HG03342 (cell line): ENCODE measurements around the gene SLC46A3.
A peak's percentile ranks its signal among the peaks of the same experiment; 100 is the strongest.
"Not testable (repeated sequence)": the region's sequence is repeated elsewhere in the genome, so short reads cannot be mapped to it uniquely, and the experiment has no call there.

Source experiments
- ATAC-seq: cut with Tn5 transposase; IDR thresholded peaks from one replicate; pipeline ENCODE4 v1.9.1; 2021; ENCODE audit warnings: mild to moderate bottlenecking, moderate library complexity; ENCODE audit not compliant: unreplicated experiment

SLC46A3 gene, protein sequence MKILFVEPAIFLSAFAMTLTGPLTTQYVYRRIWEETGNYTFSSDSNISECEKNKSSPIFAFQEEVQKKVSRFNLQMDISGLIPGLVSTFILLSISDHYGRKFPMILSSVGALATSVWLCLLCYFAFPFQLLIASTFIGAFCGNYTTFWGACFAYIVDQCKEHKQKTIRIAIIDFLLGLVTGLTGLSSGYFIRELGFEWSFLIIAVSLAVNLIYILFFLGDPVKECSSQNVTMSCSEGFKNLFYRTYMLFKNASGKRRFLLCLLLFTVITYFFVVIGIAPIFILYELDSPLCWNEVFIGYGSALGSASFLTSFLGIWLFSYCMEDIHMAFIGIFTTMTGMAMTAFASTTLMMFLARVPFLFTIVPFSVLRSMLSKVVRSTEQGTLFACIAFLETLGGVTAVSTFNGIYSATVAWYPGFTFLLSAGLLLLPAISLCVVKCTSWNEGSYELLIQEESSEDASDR

DNA sequence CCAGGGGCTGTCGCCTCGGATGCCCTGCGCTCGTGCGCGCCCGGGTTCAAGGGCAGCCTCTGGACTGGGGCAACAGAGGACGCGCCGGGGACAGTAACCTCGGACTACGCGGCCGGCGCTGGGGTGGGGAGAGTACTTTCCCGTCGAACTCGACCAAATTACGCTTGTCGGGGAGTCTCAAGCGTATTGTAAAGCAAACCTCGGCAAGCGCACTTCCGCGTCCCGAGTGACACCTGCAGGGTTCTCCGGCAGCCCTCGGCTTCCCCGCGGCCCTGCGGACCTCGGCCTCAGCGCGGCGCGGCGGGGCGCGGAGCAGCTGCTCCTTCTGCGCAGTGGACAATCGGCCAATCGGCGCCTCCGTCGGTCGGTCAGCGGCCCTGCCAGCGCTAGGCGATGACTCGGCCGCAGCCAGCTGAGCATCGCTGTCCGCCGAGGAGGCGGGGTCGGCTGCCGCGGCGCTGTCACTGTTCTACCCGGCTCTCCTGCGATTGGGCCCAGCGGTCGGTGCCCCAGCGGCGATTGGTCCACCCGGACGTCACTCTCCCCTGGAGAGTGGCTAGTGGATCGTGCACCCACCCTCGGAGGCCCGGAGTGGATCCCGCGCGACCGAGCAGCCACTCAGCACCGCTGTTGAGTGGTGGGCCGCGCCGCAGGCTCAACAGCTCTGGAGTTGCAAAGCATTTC, at the start of gene SLC46A3:
Gene SLC46A3 (minus strand): TSS at position 428 of the 684 bp plus-strand sequence. CDS start 972 bp downstream, outside the sequence.
- ATAC-seq: peak; percentile 99

DNA sequence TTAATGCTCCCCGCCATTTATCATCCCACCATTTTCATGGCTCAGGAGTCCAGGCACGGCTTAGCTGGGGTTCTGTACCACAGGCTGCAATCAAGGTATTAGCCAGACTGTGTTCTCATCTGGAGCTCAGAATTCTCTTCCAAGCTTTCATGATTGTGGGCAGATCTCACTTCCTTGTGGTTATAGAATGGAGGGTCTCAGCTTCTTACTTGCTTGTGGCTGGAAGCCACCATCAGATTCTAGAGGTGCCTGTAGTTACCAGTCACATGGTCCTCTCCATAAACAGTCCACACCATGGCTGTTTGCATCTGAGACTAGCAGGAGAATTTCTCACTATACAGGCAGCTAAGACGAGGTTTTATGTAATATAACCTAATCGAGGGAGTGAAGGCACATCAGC, 45.1 kb upstream of the SLC46A3 start:
- ATAC-seq: no peak

GRCh38 chr13:28761586-28761985, 42.8 kb upstream of the SLC46A3 start:
- ATAC-seq: no peak

DNA sequence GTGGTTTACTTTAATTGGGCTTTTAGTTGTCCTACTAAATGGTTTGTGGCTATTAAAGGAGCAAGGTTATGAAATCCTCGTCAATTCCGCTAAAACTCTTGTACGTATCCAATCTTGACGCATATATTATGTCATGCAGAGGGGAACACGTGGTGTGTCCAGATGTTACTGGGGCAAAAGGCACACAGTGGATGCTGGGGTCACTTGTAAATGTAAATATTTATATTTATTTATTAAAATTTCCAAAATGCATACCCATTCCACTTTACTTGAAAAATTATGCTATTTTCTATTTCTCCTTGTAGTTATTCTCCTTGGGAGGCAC, 36.7 kb upstream of the SLC46A3 start:
- ATAC-seq: no peak

DNA sequence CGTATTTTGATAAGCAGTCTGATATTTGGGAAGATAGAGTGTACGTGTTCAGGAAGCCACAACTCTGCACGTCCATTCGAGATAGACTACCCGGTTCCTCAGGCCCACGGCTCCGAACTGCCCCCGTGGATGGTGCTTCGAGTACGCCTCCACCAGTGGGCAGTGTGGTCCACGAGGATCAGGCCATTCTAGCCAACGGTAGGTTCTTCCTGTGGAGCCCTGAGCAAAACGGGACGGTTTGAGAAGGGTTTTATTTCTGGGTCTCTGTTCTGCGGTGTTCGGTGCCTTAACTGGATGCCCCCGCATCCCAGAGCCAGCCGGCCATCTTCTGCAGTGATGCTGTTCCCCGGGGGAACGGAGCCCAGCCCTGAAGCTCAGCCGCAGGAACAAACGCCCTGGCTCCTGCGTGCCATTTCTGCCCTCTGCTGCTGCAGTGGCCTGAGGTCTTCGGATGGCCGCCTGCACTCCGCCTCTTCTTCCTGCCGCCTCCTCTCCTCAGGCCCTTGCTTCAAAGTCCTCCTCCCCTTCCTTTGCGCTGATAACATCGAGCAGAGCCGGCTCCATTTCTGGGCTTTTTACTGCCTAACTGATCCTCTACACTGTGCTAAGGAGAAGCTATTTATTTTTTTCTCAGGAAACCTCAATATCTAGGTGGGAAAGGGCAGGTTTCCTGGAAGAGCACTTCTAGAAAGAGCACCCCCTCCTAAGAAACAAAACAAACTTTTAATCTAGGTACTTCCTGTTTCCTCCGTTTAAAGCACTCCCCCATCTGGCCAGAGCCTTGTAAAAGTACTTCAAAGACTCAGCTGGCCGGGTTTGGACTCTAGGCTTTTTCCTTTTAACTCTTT, 36.2 kb upstream of the SLC46A3 start:
- no peak for ATAC-seq

DNA sequence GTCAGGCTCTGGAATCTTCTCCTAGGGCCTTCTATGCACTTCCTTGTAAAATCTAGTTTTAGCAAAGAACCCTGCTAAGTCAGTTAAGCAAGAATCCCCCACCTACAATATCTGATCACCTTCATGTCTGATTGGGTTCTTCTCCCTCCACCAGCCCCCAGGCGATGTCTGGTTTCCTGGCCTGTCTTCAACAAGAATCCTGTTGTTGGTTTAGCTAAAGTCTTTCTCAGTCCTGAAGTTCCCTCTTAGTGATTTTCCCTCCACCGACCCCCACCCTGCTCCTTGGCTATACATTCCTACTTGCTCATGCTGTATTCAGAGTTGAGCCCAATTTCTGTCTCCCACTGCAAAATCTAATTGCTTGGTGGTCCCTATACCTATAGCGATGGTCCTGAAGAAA, 35.2 kb upstream of the SLC46A3 start:
- ATAC-seq: no peak

GRCh38 chr13:28753208-28753892, 34.6 kb upstream of the SLC46A3 start:
- no peak for ATAC-seq

GRCh38 chr13:28751175-28751960, 32.6 kb upstream of the SLC46A3 start:
- ATAC-seq: no peak

DNA sequence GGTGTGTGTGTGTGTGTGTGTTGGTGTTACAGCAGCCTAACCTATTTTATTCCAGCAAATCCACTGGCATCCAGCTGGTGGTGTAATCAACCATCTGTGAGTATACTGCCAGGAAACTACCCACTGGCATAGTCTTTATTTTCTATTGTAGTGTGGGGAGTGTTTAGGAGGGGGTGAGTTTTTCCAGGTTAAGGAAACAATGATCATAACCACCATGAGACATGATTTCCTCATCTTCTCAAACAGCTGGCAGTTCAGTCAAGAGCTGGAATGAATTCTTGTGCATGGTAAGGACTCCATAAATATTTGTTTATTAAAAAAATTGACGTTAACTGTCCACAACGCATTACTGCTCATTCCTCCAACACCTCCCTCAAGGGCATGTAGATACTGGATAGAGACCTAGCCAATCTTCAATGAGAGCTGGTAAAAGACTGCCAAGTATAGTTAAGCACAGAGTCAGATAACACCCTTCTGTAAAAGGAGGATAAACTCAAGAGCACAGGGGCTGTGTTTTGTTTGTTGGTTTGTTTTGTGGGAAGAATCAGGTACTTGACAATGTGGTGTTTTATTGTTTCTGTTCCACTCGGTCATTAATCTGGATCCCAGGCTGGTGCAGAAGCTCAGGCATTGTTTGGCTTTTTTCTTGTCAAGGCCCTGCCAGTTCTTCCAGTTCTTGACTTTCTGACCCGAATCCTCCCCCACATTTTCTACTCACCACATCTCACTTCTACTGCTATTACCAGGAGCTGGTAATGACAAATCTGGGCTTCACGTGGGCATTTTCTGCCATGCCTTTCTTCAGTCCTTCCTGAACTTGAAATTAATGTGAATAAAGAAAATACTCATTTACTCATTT, 31.6 kb upstream of the SLC46A3 start:
- no peak for ATAC-seq

DNA sequence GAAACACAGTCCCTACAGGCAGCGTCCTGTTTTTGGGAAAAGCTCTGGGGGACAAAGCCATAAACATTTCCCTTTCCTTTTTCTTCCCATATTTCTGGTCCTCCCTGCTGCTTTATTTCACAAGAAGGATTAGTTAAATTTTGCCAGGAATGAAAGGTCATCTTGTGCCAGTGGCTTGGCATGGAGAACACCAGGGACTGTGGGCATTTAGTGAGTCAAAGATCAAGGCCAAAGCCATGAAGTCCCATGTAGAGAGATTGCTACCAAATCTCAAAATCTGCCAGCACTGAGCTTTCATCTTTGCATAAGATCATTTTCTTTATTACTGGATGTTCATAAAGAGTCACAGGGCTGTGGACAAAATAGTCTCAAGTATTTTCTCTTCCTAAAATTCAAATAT, 29.1 kb upstream of the SLC46A3 start:
- ATAC-seq: no peak

DNA sequence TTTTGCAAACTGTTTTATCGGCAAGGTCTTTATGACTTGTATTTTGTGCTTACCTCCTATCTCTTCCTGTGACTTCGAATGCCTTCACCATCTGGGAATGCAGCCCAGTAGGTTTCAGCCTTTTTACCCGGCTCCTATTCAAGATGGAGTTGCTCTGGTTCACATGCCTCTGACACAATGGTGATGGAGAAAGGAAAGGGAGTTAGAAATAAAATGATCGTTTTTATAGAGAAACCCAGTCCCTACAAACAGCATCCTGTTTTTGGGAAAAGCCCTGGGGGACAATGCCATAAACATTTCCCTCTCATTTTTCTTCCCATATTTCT, 27.5 kb upstream of the SLC46A3 start:
- no peak for ATAC-seq

GRCh38 chr13:28744656-28745055, 25.9 kb upstream of the SLC46A3 start:
- no peak for ATAC-seq

DNA sequence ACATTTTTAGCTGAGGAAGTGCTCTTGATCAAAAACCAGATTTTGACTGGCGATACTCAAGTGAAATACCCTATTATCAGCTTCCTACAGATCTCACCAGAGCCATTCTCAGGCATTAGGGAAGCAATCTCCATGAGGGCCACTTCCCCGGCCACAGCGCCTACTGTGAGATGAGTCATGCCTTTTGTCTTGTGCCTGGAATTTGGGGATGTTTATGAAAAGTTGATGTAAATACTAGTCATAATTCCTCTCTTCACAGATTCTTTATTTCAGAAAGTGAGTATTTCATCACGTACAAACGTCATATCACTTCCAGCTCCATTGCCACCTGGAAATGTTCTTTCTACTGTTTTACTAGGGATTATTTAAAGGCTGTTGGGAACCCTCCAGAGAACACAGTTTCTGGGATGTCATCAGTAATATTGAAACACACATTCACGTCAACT, 25.3 kb upstream of the SLC46A3 start:
- ATAC-seq: no peak

- no peak for ATAC-seq
Observed at GRCh38 chr13:28743499-28744083, 24.8 kb upstream of the SLC46A3 start.

GRCh38 chr13:28743020-28743419, 24.2 kb upstream of the SLC46A3 start:
- no peak for ATAC-seq

DNA sequence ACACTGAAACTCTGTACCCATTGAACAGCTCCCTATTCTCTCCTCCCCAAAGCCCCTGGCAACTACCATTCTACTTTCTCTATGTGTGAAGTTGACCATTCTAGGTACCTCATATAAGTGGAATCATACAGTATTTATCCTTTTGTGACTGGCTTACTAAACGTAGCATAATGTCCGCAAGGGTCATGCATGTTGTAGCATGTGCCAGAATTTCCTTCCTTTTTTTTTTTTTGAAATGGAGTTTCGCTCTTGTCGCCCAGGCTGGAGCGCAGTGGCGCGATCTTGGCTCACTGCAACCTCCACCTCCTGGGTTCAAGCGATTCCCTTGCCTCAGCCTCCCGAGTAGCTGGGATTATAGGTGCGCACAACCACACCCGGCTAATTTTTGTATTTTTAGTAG, 23.7 kb upstream of the SLC46A3 start:
- ATAC-seq: not testable (repeated sequence)

DNA sequence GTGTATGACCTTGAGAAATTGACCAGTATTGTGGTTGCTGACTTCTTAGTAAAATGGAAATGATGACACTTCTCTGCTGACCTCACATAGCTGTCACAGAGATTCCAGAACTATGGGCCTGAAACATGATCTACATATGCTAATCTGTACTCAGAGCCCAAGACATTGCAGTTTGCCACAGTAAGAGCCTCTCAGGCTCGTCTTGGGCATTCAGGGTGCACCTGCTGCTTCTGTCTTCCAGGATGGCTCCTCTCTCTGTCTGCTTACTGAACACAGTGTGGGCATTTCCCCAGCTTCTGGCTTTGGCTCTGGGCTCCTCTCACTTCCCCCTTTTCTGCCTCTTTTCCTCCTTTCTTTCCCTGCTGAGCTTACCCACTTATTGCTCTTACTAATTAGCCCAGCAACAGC, 22.3 kb upstream of the SLC46A3 start:
- ATAC-seq: no peak

GRCh38 chr13:28739376-28739775, 20.6 kb upstream of the SLC46A3 start:
- no peak for ATAC-seq

DNA sequence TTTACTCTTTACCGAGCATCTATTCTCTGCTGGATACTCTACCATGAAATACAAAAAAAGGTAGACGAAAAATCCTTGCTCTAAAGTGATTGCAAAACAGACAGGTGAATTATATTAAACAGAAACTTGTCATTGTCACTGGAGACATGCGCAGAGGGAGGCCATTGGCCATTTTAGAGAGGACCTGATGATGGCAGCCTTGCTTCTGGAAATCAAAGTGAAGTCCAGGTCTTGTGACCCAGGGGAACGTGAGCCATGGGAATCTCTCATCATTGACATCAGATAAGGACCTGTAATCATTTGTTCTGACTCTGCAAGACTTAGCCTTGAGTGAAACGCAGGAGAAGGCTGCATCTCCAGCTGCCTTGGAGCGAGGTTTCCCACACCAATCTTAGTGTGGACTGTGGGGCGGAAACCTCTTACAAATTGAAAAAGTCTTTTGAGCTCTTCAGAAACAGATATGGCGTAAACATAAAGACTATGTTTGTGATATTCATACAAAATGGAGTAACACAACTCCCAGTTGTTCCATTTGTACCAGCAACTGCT, 16.8 kb upstream of the SLC46A3 start:
- no peak for ATAC-seq
